KG1 (cell line): ENCODE measurements around the gene DNAJC3.
A peak's percentile ranks its signal among the peaks of the same experiment; 100 is the strongest.
"Not testable (repeated sequence)": the region's sequence is repeated elsewhere in the genome, so short reads cannot be mapped to it uniquely, and the experiment has no call there.

Experiments used
- DNase-seq: peaks from one replicate; lab custom pipeline; 2025; lab: John Stamatoyannopoulos, UW

The DNAJC3 gene

DNA sequence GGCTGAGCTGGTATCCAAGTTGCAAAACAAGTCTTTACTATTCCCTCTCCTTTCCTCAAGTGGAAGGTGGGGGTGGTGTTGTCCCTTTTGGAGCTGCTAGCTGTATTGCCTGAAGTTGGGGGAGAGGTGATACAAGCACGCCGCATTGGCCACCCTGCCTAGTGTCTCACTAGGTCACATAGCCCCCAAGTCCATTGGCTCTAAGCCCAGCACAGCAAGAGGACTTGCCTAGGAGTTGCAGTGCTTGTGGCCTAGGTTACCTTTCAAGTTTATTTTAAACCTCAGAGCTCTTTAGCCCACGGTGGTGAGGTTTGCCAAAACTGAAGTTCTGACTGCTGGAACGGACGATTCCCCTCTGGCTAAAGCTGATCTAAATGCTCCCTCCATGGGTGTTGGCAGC is 5.3 kb upstream of the DNAJC3 start:
- no peak for DNase-seq

DNA sequence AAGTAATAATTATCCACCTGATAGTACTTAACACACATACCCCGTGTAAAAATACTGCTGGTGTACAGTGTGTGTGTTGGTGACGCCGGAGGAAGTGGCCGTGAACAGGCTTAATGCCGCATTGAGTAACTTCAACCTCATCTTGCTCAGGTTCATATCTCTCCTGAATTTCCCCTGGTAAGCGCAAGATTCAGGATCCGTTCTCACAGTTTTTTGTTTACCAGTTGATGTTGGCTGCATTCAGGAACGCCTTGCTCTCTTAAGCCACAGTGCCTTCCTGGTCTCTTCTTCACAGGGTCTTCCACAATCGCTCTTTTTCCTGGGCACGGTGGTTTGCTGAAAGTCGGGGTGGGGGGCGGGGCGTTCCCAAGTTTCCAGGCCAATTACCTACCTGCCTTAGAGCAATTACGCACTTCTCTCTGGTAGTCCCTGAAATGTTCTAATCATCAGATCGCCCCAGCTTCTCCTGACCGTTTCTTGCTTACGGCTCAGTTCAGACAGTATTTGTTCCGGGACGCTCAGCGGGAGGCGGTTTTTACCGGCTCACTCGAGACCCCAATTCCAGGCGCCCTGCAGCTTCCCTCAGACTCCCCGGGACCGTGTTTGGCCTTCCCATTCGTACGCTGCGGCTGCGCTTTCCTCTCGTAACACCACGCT is 706 bp upstream of the DNAJC3 start:
- DNase-seq: peak; percentile 77

DNA sequence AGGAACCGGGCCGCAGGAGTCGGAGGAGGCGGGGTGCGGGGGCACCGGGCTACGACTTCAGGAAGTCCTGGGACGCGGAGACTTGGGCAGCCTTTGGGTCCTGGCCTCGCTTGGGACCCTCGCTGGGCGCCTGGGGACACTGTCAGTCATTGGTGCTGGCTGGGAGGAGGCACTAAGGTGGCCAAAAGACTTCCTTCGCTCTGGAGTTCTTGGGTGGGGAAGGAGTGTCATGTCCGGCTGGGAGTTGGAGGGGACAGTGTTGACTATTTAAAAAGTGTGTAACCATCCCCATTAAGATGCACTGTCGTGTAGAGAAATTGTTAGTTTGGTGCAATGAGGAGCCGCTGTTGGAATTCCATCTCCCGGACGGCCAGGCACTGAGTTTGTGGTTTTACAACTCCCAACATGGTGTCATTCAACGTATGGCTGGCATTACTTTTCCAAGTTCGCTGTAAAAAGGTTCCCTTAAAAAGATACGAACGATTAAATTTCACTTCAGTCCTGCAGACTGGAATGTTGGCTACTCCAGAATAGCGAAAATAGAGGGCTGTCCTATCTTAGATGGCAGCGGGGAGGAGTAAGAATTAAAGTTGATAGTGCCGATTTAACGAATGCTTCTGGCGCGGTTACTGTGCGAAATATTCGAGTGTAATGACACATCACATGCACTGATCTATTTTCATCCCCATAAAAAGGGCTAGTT is 776 bp downstream of the DNAJC3 start:
- DNase-seq: no peak

DNA sequence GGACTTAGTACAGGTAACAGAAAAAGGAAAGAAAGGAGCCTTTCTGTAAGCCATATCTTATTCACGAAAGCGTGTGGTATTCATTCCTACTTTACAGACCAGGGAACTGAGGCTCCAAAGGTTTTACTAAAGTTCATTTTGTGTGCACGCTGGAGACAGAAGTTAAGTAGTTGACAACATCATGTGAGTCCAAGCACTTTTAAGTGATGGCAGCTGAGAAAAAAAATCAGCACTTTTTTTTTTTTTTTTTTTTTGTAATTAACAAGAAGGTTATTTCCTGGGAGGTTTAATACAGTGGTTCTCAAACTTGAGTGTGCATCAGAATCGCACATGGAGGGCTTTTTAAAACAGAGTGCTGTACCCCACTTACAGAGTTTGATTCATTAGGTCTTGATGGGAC is 2.0 kb downstream of the DNAJC3 start:
- no peak for DNase-seq

DNA sequence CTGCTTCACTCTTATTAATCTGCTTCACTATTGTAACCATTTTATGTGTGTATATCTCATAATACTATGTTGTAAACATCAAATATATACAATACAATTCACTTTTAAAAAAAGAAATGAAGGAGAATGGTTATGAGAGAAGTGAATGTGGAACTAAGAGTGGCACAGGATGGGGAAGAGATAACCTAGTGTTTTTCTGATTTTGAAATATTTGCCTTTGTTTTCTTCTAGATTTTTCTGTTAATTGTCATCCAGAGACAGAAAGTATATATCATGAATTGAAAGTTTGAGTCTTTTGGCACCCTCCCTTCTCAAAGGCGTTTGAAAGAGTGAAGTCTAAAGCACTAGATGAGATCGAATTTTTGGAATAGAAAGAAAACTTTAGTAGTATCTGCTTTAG is 2.8 kb downstream of the DNAJC3 start:
- no peak for DNase-seq

DNA sequence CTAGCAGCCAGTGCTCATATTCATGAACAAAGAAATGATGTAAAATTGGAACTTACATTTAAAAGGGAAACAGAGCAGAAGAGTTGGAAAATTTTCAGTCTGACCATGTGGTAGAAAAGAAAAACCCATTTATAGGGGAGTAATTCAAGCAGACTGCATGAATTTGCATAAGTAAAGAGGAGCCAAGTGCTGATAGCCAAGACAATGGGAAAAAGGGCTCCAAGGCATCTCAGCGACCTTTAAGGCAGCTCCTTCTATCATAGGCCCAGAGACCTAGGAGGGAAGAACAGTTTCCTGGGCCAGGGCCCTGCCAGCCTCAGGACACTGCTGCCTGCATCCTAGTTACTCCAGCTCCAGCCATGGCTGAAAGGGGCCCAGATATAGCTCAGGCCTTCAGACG is 7.5 kb downstream of the DNAJC3 start:
- no peak for DNase-seq

DNA sequence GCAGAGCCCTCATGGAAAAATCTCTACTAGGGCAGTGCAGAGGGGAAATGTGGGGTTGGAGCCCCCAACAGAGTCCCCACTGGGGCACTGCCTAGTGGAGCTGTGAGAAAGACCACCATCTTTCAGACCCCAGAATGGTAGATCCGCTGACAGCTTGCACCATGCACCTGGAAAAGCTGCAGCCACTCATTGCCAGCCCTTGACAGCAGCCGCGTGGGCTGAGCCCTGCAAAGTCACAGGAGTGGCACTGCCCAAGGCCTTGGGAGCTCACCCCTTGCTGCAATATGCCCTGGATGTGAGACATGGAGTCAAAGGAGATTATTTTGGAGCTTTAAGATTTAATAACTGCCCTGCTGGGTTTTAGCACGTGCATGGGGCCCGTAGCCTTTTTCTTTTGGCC is 8.0 kb downstream of the DNAJC3 start:
- not testable (repeated sequence) for DNase-seq

DNA sequence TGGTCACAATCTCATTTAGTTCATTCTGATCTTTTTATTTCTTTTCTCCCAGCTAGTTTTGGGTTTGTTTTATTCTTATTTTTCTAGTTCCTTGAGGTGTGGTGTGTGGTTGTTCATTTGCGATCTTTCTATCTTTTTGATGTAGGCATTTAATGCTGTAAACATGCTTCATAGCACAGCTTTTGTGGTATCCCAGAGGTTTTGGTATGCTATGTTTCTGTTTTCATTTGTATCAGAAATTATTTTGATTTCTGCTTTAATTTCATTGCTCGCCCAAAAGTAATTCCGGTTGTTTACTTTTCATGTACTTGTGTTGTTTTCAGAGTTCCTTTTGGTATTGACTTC is 12.6 kb downstream of the DNAJC3 start:
- DNase-seq: no peak

DNA sequence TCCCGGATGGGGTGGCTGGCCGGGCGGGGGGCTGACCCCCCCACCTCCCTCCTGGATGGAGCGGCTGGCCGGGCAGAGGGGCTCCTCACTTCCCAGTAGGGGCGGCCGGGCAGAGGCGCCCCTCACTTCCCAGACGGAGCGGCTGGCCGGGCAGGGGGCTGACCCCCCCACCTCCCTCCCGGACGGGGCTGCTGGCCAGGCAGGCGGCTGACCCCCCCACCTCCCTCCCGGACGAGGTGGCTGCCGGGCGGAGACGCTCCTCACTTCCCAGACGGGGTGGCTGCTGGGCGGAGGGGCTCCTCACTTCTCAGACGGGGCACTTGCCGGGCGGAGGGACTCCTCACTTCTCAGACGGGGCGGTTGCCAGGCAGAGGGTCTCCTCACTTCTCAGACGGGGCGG is 14.0 kb downstream of the DNAJC3 start:
- DNase-seq: not testable (repeated sequence)

DNA sequence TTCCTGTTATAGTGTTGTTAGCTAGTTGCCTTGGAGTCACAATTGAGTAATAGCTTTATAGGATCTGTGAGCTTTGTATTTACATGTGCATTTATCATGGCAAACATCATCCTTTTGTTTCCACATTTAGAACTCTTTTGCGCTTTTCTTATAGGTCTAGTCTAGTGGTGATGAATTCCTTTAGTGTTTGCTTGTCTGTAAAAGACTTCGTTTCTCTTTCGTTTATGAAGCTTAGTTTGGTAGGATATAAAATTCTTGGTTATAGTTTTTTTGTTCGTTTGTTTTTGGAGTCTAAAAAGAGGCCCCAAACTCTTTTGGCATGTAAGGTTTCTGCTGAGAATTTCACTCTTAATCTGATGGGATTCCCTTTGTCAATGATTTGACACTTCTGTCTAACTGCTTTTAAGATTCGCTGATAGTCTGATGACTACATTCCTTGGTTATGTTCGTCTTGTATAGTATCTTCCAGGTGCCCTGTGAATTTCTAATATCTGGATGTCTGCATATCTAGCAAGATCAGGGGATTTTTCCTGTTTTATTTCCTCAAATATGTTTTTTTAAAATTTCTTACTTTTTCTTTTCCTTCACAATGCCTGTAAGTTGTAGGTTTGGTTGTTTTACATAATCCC is 20.2 kb downstream of the DNAJC3 start:
- DNase-seq: no peak

DNA sequence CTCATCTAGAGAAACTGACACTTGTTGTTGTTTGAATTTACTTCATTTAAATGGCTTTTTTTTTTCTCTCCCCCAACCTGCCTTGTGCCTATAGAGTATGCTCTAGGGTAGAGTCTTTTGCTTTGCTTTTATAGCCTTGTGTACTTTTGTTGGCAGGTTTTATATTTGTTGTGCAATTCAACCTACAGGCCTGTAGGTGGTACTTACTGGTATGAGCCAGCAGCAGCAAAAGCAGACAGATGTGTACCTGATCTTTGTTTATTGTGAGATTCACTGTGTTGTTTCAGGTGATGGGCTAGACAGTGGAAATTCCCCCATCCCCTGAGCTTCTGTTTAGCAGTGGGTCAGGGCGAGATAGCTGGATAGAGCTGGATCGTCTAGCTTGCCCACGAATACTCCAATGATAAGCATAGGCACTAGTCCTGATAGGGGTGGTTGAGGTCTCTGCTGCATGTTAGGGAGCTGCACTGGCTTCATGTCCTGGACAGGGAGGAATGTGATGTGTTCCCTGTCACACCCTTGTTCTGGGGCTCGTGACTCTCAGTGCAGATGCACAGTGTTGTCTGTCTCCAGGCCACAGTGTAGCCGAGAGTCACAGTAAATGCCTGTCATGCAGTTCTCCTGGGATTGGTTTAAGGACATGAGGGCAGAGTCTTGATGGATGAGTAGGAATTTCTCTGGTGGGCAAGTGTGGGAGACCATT is 21.3 kb downstream of the DNAJC3 start:
- no peak for DNase-seq

DNA sequence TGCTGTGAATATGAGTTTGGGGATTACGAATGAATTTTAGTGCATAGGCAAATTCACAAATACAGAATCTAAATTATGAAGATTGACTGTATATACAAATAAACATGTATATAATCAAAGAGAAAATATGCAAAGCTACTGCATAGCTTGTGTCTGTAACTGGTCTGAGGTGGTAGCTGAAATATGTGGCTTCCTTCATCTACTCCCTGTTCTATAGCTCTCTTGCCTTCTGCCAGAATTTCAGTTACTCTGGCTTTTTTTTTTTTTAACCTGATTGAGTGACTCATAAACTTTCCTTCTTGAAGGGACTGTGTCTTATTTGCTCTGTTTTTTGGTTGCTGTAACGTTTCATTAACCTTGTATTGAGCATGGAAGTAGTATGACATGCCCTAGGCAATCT is 26.6 kb downstream of the DNAJC3 start:
- DNase-seq: no peak

DNA sequence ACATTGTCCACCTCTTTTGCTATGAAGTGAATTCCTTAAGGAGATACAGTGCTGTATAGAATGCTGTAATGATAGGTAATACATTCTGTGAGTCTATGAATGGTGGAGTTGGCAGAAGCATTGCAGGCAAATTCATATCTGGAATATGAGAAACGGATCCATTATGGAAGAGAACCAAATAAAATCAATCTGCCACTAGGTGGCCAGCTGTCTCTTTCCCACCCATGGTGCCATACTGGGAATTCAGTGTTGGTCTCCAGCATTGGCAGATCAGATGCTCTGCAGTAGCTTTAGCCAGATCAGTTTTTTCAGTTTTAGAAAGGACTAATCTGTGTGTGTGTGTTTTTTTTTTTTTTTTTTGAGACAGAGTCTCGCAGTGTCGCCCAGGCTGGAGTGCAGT is 27.6 kb downstream of the DNAJC3 start:
- no peak for DNase-seq

DNA sequence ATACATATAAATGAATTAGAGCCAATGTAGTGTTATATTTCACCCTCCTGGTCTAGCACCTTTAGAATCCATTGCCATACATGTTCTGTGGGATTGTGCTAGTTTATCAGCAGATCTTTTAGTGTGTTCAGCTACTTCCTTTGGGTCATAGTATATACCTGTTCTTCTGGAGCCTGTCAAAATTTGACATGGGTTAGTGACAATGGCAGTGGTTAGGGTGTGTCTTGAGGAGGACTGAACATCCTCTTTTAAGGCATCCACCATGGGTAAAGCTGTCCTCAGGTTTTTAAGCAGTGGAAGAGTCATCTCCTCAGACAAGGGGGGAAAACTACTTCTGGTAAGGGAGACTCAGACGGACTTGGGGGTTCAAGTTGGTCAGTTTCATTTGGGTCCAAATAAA is 29.4 kb downstream of the DNAJC3 start:
- DNase-seq: no peak

DNA sequence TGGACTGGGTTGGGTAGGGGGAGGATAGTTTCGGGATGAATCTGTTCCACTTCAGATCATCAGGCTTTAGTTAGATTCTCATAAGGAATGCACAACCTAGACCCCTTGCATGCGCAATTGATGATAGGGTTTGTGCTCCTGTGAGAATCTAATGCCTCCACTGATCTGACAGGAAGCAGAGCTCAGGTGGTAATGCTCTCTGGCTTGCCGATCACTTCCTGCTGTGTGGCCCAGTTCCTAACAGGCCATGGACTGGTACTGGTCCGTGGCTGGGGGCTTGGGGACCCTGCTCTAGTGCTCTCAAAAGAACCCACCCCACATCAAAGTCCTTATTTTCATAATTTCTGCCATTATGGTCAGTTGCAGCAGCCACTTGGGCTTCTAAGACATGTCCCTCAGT is 30.1 kb downstream of the DNAJC3 start:
- DNase-seq: no peak

DNA sequence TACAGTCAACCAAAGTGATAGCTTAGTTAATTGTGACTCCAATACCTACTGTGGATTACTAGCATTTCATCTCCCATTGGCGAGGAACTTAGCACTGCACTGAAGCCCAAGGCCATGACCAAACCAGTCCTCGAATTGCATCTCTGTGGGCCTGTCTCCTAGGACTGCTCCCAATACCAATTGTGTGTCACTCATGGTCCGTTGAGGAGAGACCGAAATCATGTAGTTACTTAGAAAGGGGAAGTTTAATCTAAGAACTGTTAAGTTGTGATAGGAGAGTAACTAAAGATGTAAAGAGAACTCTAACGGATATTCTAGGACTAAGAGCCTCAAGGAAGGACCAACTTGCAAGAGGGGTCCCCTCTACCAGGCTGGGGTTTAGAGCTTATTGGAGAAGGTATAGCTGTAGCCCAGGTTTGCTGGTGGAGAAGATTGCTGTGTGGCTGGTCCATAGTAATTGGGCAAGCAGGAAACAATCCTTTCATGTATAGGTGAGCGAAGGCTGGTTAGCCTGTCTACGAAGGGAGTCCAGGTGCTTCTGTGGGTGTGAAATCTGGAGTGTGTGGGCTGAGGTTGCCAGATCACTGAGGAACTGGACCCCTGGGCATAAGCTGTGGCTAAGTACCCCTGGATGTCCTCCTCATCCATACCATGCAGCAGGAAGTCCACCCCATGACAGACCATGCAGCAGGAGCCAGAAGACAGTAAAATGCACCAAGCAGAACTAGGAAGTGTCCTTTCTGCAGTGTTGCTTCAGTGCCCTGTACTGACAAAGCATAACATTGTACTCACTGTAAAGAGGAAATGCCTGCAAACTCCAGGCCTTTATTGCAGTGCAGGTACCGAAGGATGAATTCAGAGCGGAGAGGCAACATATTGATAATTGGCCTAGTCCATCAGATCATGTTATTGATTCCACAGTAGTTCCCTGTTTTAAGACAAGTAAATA is 30.8 kb downstream of the DNAJC3 start:
- no peak for DNase-seq

DNA sequence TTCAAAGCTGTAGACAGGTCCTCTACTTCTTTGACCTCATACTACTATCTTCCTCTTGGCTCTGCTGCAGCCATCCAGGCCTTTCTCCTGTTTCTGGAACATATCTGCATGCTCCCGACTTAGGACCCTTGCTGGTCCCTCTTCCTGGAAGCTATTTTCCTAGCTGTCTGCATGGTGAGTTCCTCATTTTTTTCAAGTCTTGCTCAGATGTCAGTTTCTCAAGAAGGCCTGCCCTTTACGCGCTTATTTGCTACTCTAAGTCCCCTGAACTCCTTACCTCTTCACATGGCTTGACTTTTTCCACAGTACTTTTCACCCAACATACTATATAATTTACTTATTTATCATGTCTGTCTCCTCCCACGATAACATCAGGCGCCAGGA is 31.4 kb downstream of the DNAJC3 start:
- no peak for DNase-seq

DNA sequence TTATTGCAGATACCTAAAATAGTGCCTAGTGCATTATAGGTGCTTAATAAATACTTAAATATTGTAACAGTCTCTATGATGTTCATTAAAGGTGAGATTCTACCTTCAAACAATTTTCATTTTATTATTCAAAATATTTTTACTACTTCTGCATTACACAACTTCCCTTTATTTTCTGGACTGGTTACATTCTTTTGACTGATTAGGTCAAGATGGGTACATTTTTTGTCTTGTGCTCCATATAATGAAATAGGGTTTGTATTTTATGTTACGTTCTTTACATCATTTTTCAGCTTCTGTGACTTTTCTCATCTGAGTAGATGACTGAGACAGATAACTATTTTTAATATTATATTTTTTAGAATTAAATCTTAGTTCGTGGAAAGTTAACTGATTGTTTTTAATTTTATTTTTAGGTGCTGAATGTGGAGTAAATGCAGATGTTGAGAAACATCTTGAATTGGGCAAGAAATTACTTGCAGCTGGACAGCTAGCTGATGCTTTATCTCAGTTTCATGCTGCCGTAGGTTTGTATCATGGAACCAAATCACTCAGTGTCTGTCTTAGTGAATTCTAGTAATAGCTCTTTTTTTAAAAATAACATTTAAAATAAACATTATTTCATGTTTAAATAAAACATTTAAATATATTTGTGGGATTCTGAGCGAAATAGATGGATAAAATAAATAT is 32.0 kb downstream of the DNAJC3 start:
- no peak for DNase-seq

DNA sequence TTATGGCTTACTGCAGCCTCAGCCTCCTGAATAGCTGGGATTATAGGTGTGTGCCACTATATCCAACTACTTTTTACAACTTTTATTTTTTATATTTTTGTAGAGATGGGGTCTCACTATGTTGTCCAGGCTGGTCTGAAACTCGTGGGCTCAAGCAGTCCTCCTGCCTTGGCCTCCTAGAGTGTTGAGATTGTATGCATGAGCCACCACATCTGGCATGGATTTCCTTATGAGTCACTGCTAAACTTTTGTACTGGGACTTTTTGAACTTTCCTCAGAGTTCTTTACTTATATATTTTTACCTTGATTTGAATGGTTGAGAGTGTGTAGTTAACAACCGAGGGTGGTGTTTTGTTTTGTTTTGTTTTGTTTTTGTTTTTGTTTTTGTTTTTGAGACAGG is 33.4 kb downstream of the DNAJC3 start:
- DNase-seq: no peak

DNA sequence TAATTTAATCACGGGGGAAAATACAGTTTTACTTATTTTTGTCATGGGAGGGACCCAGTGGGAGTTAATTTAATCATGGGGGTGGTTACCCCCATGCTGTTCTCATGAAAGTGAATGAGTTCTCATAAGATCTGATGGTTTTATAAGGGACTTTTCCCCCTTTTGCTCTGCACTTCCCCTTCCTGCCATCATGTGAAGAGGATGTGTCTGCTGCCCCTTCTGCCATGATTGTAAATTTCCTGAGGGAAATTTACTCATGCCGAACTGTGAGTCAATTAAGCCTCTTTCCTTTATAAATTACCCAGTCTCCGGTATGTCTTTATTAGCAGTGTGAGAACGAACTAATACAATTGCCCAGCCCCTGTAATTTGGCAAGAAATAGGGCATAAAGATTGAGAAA is 35.9 kb downstream of the DNAJC3 start:
- DNase-seq: not testable (repeated sequence)

DNA sequence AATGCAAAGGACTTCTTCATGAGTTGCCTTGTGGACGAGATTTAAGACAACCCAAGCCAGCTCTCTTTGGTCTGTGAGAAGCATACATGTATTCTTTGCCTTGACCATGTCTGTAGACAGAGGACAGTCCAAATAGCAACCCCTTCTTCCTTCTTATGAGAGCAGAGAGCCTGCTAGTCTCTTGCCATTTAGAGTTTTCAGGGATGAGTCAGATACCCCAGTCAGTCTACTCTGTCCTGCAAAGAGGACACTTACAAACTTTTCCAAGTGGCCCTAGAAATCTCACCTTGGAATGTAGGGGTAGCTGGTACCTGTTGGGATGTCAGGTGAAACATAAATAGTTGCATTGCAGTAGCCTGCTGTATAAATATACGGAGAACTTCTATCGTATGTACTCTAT is 36.7 kb downstream of the DNAJC3 start:
- DNase-seq: no peak
